BLaER1 (cell line): ENCODE results near the gene ALKBH7.

ENCODE experiments used
- H3K27ac ChIP-seq: shearing (Covaris generic); formaldehyde crosslinking; 2 replicates; pipeline ENCODE4 v1.8.1; 2022
- H3K27me3 ChIP-seq: shearing (Covaris generic); formaldehyde crosslinking; 2 replicates; pipeline ENCODE4 v1.8.1; 2022
- H3K36me3 ChIP-seq: shearing (Covaris generic); formaldehyde crosslinking; 2 replicates; pipeline ENCODE4 v1.8.1; 2022
- H3K4me1 ChIP-seq: shearing (Covaris generic); formaldehyde crosslinking; 2 replicates; pipeline ENCODE4 v1.8.1; 2022
- H3K4me2 ChIP-seq: shearing (Covaris generic); formaldehyde crosslinking; 2 replicates; pipeline ENCODE4 v1.8.1; 2022
- H3K4me3 ChIP-seq: shearing (Covaris generic); formaldehyde crosslinking; 2 replicates; pipeline ENCODE4 v1.8.1; 2022
- H3K9ac ChIP-seq: shearing (Covaris generic); formaldehyde crosslinking; 2 replicates; pipeline ENCODE4 v1.8.1; 2022
- H3K9me3 ChIP-seq: shearing (Covaris generic); formaldehyde crosslinking; 2 replicates; pipeline ENCODE4 v1.8.1; 2022
- H4K20me1 ChIP-seq: shearing (Covaris generic); formaldehyde crosslinking; 2 replicates; pipeline ENCODE4 v1.8.1; 2022
- Cebpa-rat ChIP-seq: shearing (Covaris generic); IDR thresholded peaks from 2 replicates; pipeline ENCODE4 v1.8.1; 2022

The ALKBH7 gene

GRCh38 chr19:6423499-6424194 lies 51.1 kb downstream of the ALKBH7 start:
- peaks cover 56% of the 10 kb centered on the region for H4K20me1 ChIP-seq

DNA sequence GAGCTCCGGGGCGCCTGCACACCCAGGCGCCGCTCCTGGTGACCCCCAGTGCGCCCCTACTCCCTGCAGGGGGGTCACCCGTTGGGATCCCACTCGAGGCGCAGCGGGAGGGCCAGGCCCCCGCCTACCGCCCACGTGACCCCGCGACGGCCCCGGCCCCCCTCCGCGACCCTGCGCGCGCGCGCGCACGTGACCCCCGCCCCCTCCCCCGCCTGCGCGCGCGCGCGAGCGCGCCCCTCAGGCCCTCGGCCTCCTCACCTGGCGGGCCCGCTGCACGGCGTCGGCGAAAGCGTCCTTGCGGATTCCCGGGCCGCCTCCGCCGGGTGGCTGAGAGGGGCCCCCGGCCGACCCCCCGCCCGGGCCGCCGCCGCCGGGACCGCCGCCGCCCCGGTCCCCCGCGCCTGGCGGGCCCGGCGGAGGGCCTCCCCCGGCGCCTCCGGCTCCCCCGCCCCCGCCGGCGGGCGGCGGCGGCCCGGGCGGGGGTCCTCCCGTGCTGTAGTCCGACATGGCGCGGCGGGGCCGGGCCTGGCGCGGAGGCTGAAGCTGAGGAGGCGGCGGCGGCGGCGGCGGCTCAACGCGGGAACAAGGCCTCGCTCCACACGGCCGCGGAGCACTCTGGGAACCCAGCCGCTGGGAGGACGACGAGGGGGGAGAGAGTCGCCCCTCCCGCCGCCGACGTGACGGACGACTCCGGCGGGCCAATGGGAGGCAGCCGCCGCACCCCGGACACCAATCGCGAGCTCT lies 51.8 kb downstream of the ALKBH7 start, which contains the start of gene KHSRP:
KHSRP (minus strand) TSS at position 617 of the 744 bp plus-strand sequence; CDS start at position 507, 110 bp downstream.
- H3K27ac ChIP-seq: peak within 1 kb of the TSS; percentile 94
- peak within 1 kb of the TSS; percentile 91 for H3K4me2 ChIP-seq
- H3K9me3 ChIP-seq: no peaks in the 10 kb centered on the region

More at GRCh38 chr19:6423499-6424194, 51.1 kb downstream of the ALKBH7 start:
- H3K4me2 ChIP-seq: peak overlapping the region; percentile 91
- H3K4me1 ChIP-seq: peaks cover 28% of the 10 kb centered on the region
- H3K4me3 ChIP-seq: peak overlapping the region; percentile 96
- peak overlapping the region; percentile 98 for H3K9ac ChIP-seq
- H3K27ac ChIP-seq: peak overlapping the region; percentile 94
- H3K9me3 ChIP-seq: no peaks in the 10 kb centered on the region
- no peaks in the 10 kb centered on the region for H3K27me3 ChIP-seq
- H3K36me3 ChIP-seq: peaks cover 43% of the 10 kb centered on the region
- TF ChIP-seq Cebpa-rat: no peak

More for the DNA sequence above, 51.8 kb downstream of the ALKBH7 start, which contains the start of gene KHSRP:
- Histone ChIP-seq H3K27me3 (no peaks in the 10 kb centered on the region), H3K36me3 (peaks cover 36% of the 10 kb centered on the region), H4K20me1 (peaks cover 49% of the 10 kb centered on the region), H3K4me1 (peaks cover 28% of the 10 kb centered on the region), H3K4me3 (peak within 1 kb of the TSS; percentile 96), H3K9ac (peak within 1 kb of the TSS; percentile 98)
- TF ChIP-seq Cebpa-rat: no peak
